SK-N-SH (cell line): ENCODE results near the gene SLC7A6OS. TPM values are rescaled to one million over a fixed set of nuclear protein-coding genes. Genes with fewer than 3 reads are reported as not detected.

Experiments used
- CTCF ChIA-PET: fragments of 300-600, 350-600 bp; formaldehyde crosslinking; extraction: SDS; loops from one replicate; lab custom pipeline; 2021; lab: Yijun Ruan, JAX
- POLR2A ChIA-PET: fragments of 350-600 bp; sonication (Branson Sonifier 250); formaldehyde crosslinking; extraction: SDS; loops from one replicate; lab custom pipeline; 2020; ENCODE audit warnings: antibody characterized with exemption, inconsistent platforms; lab: Yijun Ruan, JAX
- DNase-seq: peaks from one replicate; pipeline ENCODE4 v3.0.0; 2012
- H2AFZ ChIP-seq: fragments of 200-600 bp; sonication (generic); 2 replicates; pipeline ENCODE4 v1.8.1; 2016; ENCODE audit warnings: antibody characterized with exemption, mild to moderate bottlenecking, low read depth
- H3F3A ChIP-seq: fragments of 200-600 bp; sonication (generic); replicated peaks from 2 replicates; pipeline ENCODE3; 2016; ENCODE audit warnings: antibody characterized with exemption, mild to moderate bottlenecking; ENCODE audit not compliant: insufficient read depth
- H3K27ac ChIP-seq, 2 experiments: fragments of 200-500 bp in 1 of 2; fragments of 200-600 bp in 1 of 2; sonication (Bioruptor generic) in 1 of 2; sonication (generic), shearing (Covaris generic) in 1 of 2; 2 replicates each; pipeline versions ENCODE4 v1.5.1 to v1.6.1; 2014 to 2016; ENCODE audit warnings: low read depth in 2 of 2, inconsistent platforms in 1 of 2, low read length in 1 of 2, mild to moderate bottlenecking in 1 of 2, mixed read lengths in 1 of 2
- H3K27me3 ChIP-seq: fragments of 200-600 bp; sonication (generic), shearing (Covaris generic); 2 replicates; pipeline ENCODE4 v1.6.1; 2016; ENCODE audit warnings: mixed run types; ENCODE audit not compliant: insufficient read depth
- H3K36me3 ChIP-seq, 2 experiments: fragments of 200-500 bp in 1 of 2; fragments of 200-600 bp in 1 of 2; sonication (Bioruptor generic) in 1 of 2; sonication (generic) in 1 of 2; replicated peaks in 1 of 2; 2 replicates each; pipeline versions ENCODE3 to v1.5.1; 2014 to 2016; ENCODE audit warnings: low read length in 1 of 2, mild to moderate bottlenecking in 1 of 2; ENCODE audit not compliant: insufficient read depth in 2 of 2, control insufficient read depth in 1 of 2
- H3K4me1 ChIP-seq, 2 experiments: fragments of 200-500 bp in 1 of 2; fragments of 200-600 bp in 1 of 2; sonication (Bioruptor generic) in 1 of 2; sonication (generic), shearing (Covaris generic) in 1 of 2; 2 replicates each; pipeline versions ENCODE4 v1.5.1 to v1.6.1; 2014 to 2016; ENCODE audit warnings: low read depth in 1 of 2, low read length in 1 of 2, mixed run types in 1 of 2; ENCODE audit not compliant: insufficient read depth in 2 of 2, control insufficient read depth in 1 of 2
- H3K4me2 ChIP-seq: fragments of 200-600 bp; sonication (generic), shearing (Covaris generic); 2 replicates; pipeline ENCODE4 v1.6.1; 2017; ENCODE audit warnings: mixed run types
- H3K4me3 ChIP-seq, 2 experiments: fragments of 200-500 bp in 1 of 2; fragments of 200-600 bp in 1 of 2; sonication (Bioruptor generic) in 1 of 2; sonication (generic), shearing (Covaris generic) in 1 of 2; 2 replicates each; pipeline versions ENCODE4 v1.5.1 to v1.8.1; 2014 to 2016; ENCODE audit warnings: low read depth in 2 of 2, inconsistent platforms in 1 of 2, low read length in 1 of 2, mild to moderate bottlenecking in 1 of 2, mixed read lengths in 1 of 2, moderate library complexity in 1 of 2
- H3K79me2 ChIP-seq: fragments of 200-600 bp; sonication (generic); 2 replicates; pipeline ENCODE4 v1.8.1; 2017; ENCODE audit warnings: mild to moderate bottlenecking; ENCODE audit not compliant: insufficient read depth
- H3K9ac ChIP-seq: fragments of 200-600 bp; sonication (generic); 2 replicates; pipeline ENCODE4 v1.6.1; 2017; ENCODE audit warnings: mixed run types
- H3K9me2 ChIP-seq: fragments of 200-600 bp; sonication (generic); 2 replicates; pipeline ENCODE4 v1.6.1; 2017; ENCODE audit warnings: mixed run types
- H3K9me3 ChIP-seq: fragments of 200-600 bp; sonication (generic); 2 replicates; pipeline ENCODE4 v1.6.1; 2017; ENCODE audit warnings: mixed run types, mild to moderate bottlenecking, moderate library complexity
- H4K20me1 ChIP-seq: fragments of 200-600 bp; sonication (generic); 2 replicates; pipeline ENCODE4 v1.6.1; 2017; ENCODE audit warnings: mild to moderate bottlenecking, mixed run types; ENCODE audit not compliant: insufficient read depth
- ELF1 ChIP-seq: IDR thresholded peaks from 2 replicates; pipeline ENCODE4 v1.4.0; 2012
- EZH2phosphoT487 ChIP-seq: fragments of 200-600 bp; sonication (generic); IDR thresholded peaks from 2 replicates; pipeline ENCODE4 v1.6.1; 2017; ENCODE audit warnings: low read depth, mixed run types, mild to moderate bottlenecking, antibody characterized with exemption, moderate library complexity, borderline replicate concordance
- FOXJ3 ChIP-seq: sonication (generic); formaldehyde crosslinking; IDR thresholded peaks from 2 replicates; pipeline ENCODE4 v1.5.1; 2020; ENCODE audit warnings: mild to moderate bottlenecking, missing genetic modification reagents
- FOXM1 ChIP-seq: IDR thresholded peaks from 2 replicates; pipeline ENCODE4 v1.4.0; 2012; ENCODE audit warnings: low read depth, mild to moderate bottlenecking
- GABPA ChIP-seq: IDR thresholded peaks from 2 replicates; pipeline ENCODE4 v1.4.0; 2012; ENCODE audit warnings: low read depth, mild to moderate bottlenecking
- GATA2 ChIP-seq: sonication (generic); formaldehyde crosslinking; IDR thresholded peaks from 2 replicates; pipeline ENCODE4 v1.5.0; 2020; ENCODE audit warnings: mild to moderate bottlenecking, missing genetic modification reagents
- IRF3 ChIP-seq: fragments of 150-350 bp; IDR thresholded peaks from 2 replicates; pipeline ENCODE4 v1.6.1; 2016; ENCODE audit warnings: mild to moderate bottlenecking, low read depth, low read length
- JUND ChIP-seq: IDR thresholded peaks from 2 replicates; pipeline ENCODE4 v1.4.0; 2012
- MXI1 ChIP-seq: IDR thresholded peaks from 2 replicates; pipeline ENCODE4 v1.6.1; 2012; ENCODE audit warnings: mild to moderate bottlenecking, low read depth, low read length, improper control_type of control experiment
- NRF1 ChIP-seq: IDR thresholded peaks from 2 replicates; pipeline ENCODE4 v1.6.1; 2012; ENCODE audit warnings: low read depth, mild to moderate bottlenecking, low read length
- POLR2AphosphoS5 ChIP-seq: IDR thresholded peaks from 2 replicates; pipeline ENCODE4 v1.6.1; 2012; ENCODE audit warnings: low read depth, low read length
- RAD21 ChIP-seq: IDR thresholded peaks from 2 replicates; pipeline ENCODE4 v1.6.1; 2012; ENCODE audit warnings: mild to moderate bottlenecking, low read length
- RCOR1 ChIP-seq: fragments of 150-350 bp; IDR thresholded peaks from 2 replicates; pipeline ENCODE4 v1.6.1; 2017; ENCODE audit warnings: antibody characterized with exemption, low read length
- SIN3A ChIP-seq: IDR thresholded peaks from 2 replicates; pipeline ENCODE4 v1.6.1; 2012; ENCODE audit warnings: low read depth, mild to moderate bottlenecking, low read length, moderate library complexity, borderline replicate concordance
- TAF1 ChIP-seq: IDR thresholded peaks from 2 replicates; pipeline ENCODE4 v1.6.1; 2012; ENCODE audit warnings: low read depth, mild to moderate bottlenecking, low read length, moderate library complexity, borderline replicate concordance
- TCF12 ChIP-seq: IDR thresholded peaks from 2 replicates; pipeline ENCODE4 v1.4.0; 2012
- USF1 ChIP-seq: IDR thresholded peaks from 2 replicates; pipeline ENCODE4 v1.4.0; 2012; ENCODE audit warnings: low read depth, borderline replicate concordance
- YY1 ChIP-seq: IDR thresholded peaks from 2 replicates; pipeline ENCODE4 v1.4.0; 2012; ENCODE audit warnings: low read depth, mild to moderate bottlenecking
- ZBTB33 ChIP-seq: IDR thresholded peaks from 2 replicates; pipeline ENCODE4 v1.4.0; 2012; ENCODE audit warnings: low read depth, borderline replicate concordance
- WGBS: methylation state at CpG from one replicate; pipeline ENCODE4 v1.1.6; 2017; ENCODE audit warnings: low lambda C conversion rate; 5-methylcytosine and 5-hydroxymethylcytosine counted together
- polyA plus RNA-seq, 3 experiments: library from polyadenylated mRNA; depleted of rRNA; stranded (reverse); fragments of >200 nt; gene quantifications; 2 replicates each; pipeline ENCODE4 v1.2.3, GENCODE V29; 2012
- TF ChIP-seq, protein P1 (sequence below): IDR thresholded peaks from 2 replicates; pipeline ENCODE4 v1.4.0; 2012; ENCODE audit warnings: low read depth

Gene SLC7A6OS
- polyA plus RNA-seq, 1 of the 3 experiments (the other 2 are of a cell fraction) = 6.6 TPM

DNA sequence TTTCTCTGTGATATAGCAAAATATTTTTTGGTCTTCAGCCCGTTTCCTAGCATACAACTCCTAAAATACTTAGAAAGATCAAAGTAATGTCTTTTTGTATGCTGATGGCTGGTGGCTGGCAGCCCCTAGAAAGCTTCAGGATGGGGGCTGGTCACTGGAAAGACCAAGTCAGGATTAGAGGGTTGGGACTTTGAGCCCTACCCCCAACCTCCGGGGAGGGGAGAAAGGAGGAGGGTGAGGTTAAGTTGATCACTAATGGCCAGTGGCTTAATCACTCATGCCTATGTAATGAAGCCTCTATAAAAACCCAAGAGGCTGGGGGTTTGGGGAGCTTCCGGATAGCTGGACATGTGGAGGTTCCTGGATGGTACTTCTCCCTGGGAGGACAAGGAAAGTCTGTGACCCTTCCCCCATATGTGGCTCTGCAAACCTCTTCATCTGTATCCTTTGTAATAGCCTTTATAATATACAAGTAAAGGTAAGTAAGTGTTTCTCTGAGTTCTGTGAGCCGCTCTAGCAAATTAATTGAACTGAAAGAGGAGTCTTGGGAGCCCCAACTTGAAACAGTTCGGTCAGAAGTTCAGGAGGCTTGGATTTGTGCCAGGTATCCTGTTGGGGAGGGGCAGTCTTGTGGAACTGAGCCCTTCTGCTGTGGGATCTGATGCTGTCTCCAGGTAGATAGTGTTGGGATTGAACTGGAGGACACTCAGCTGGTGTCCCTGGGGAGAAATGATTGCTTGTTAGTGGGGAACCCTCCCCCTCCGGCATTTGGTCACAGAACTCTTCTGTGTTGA, 42.9 kb downstream of the SLC7A6OS start:
- H3F3A ChIP-seq = peaks cover 22% of the 10 kb centered on the region
- CTCF ChIA-PET = interaction anchor here (0.8 to 13.8 kb wide), 4 partner anchors 16 to 174 kb away, joined by 3 to 355 read pairs (median 4); no protein-coding TSS in a partner anchor
- DNase-seq = no peak
- 90% methylated on average over 6 of the region's 6 CpGs for WGBS
- no peak overlapping the region for H3K4me3 ChIP-seq
- POLR2A ChIA-PET = no interaction called here
- no peak overlapping the region for H3K27ac ChIP-seq
- H3K79me2 ChIP-seq = peaks cover 83% of the 10 kb centered on the region
- H3K4me1 ChIP-seq = peaks cover 0 to 4% of the 10 kb centered on the region in 2 experiments; a peak in 2 of 4 replicates
- H3K4me2 ChIP-seq = no peak overlapping the region
- H2AFZ ChIP-seq = no peak overlapping the region
- H3K9me2 ChIP-seq = no peaks in the 10 kb centered on the region
- H3K9ac ChIP-seq = no peak overlapping the region
- peaks cover 0 to 9% of the 10 kb centered on the region in 2 experiments for H3K36me3 ChIP-seq
- H3K9me3 ChIP-seq = no peaks in the 10 kb centered on the region
- H4K20me1 ChIP-seq = peaks cover 19% of the 10 kb centered on the region
- H3K27me3 ChIP-seq = no peaks in the 10 kb centered on the region
- TF ChIP-seq RCOR1 (no peak), IRF3 (no peak), FOXJ3 (CRISPR knock-in tag) (no peak), RAD21 (no peak), TCF12 (no peak), EZH2phosphoT487 (no peak), NRF1 (no peak), MXI1 (no peak), ZBTB33 (no peak), ELF1 (no peak), TAF1 (no peak), FOXM1 (no peak), GABPA (no peak), GATA2 (no peak), POLR2AphosphoS5 (no peak), SIN3A (no peak), USF1 (no peak), JUND (no peak), YY1 (no peak)
- TF ChIP-seq, protein P1, sequence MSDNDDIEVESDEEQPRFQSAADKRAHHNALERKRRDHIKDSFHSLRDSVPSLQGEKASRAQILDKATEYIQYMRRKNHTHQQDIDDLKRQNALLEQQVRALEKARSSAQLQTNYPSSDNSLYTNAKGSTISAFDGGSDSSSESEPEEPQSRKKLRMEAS = no peak
- TF ChIP-seq, all 33 proteins: peak for 0
